ENCODE measurements around the gene TVP23C.

DNA sequence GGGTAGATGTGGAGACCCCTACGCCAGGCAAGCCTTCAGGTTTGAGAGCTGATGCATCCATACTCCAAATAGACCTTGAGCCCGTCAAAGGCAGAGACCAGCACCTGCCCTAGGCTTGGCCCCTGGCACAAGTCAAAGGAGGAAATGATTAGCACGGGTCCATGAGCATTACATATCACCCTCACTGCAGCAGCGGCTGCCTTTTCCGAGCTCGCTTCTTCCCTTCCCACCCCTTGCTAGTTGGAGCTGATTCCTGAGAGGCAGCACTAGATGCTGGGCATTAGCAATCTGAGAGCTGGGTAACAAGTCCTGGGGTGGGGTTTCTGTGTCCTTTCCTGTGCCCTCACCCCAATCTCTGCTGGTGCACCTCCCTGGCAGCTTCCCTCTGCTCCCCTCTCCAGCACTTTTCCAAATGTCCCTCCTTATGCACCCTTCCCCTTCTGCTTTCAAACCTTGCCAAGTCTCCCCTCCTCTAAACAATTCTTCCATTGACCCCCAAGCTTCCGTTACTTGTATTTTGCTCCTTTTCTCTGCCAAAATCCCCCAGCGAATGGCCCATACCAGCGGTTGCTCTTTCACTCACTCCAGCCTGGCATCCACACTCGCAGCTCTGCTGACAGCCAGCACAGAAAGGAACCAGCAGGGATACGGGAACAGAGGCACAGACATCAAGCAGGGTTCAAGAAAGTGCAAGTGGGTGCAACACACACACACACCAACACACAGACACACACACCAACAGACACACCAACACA, 98.9 kb downstream of the TVP23C start:
- TF ChIP-seq IRF2 (CRISPR knock-in tag; IDR thresholded peaks at IDR 0.05) (no peak), NRF1 (conservative IDR thresholded peaks at IDR 0.05 in 1 of 2, IDR thresholded peaks at IDR 0.05 in 1 of 2) (no peak), MXI1 (IDR thresholded peaks at IDR 0.05; ENCODE audit: low read depth, low read length) (no peak), RAD21 (CRISPR knock-in tag; conservative IDR thresholded peaks at IDR 0.05 in 1 of 2, IDR thresholded peaks at IDR 0.05 in 1 of 2) (no peak), ZNF12 (CRISPR knock-in tag; IDR thresholded peaks at IDR 0.05) (no peak), ZNF644 (tag; IDR thresholded peaks at IDR 0.05; ENCODE audit: low read depth) (no peak), NR2F6 (CRISPR knock-in tag; IDR thresholded peaks at IDR 0.05) (no peak), ZNF398 (CRISPR knock-in tag; IDR thresholded peaks at IDR 0.05) (no peak), ZNF3 (CRISPR knock-in tag; IDR thresholded peaks at IDR 0.05) (no peak), SMARCB1 (IDR thresholded peaks at IDR 0.05; ENCODE audit: insufficient read length, low read depth) (no peak), KDM5B (IDR thresholded peaks at IDR 0.05; ENCODE audit: insufficient replicate concordance, low read depth, low read length) (no peak), PTRF (tag; IDR thresholded peaks at IDR 0.05) (no peak)
- TF ChIP-seq, protein P1, sequence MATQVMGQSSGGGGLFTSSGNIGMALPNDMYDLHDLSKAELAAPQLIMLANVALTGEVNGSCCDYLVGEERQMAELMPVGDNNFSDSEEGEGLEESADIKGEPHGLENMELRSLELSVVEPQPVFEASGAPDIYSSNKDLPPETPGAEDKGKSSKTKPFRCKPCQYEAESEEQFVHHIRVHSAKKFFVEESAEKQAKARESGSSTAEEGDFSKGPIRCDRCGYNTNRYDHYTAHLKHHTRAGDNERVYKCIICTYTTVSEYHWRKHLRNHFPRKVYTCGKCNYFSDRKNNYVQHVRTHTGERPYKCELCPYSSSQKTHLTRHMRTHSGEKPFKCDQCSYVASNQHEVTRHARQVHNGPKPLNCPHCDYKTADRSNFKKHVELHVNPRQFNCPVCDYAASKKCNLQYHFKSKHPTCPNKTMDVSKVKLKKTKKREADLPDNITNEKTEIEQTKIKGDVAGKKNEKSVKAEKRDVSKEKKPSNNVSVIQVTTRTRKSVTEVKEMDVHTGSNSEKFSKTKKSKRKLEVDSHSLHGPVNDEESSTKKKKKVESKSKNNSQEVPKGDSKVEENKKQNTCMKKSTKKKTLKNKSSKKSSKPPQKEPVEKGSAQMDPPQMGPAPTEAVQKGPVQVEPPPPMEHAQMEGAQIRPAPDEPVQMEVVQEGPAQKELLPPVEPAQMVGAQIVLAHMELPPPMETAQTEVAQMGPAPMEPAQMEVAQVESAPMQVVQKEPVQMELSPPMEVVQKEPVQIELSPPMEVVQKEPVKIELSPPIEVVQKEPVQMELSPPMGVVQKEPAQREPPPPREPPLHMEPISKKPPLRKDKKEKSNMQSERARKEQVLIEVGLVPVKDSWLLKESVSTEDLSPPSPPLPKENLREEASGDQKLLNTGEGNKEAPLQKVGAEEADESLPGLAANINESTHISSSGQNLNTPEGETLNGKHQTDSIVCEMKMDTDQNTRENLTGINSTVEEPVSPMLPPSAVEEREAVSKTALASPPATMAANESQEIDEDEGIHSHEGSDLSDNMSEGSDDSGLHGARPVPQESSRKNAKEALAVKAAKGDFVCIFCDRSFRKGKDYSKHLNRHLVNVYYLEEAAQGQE (IDR thresholded peaks at IDR 0.05; ENCODE audit: borderline replicate concordance), result no peak
- TF ChIP-seq, protein P1 (CRISPR knock-in tag; IDR thresholded peaks at IDR 0.05; ENCODE audit: low read depth), result no peak

All from K562 (cell line).